GM06990 (cell line): ENCODE measurements around the gene IFI27L1.

Source experiments
- DNase-seq: peaks from one replicate; pipeline ENCODE4 v3.0.0-alpha.2; 2011; ENCODE audit not compliant: insufficient read length; ENCODE audit errors: extremely low read depth
- H3K27me3 ChIP-seq: replicated peaks from 2 replicates; pipeline ENCODE4 v1.6.0; 2011; ENCODE audit warnings: low read length; ENCODE audit not compliant: control insufficient read depth, insufficient read depth
- H3K36me3 ChIP-seq: 2 replicates; pipeline ENCODE4 v1.5.1; 2011; ENCODE audit warnings: low read length; ENCODE audit not compliant: control insufficient read depth, insufficient read depth
- H3K4me3 ChIP-seq: replicated peaks from 2 replicates; pipeline ENCODE4 v1.5.1; 2011; ENCODE audit warnings: low read depth, mild to moderate bottlenecking, control low read depth, low read length
- TF ChIP-seq, protein P1 (sequence below): IDR thresholded peaks from 2 replicates; pipeline ENCODE4 v1.5.1; 2011; ENCODE audit warnings: low read length, control low read depth, mild to moderate bottlenecking, inconsistent platforms; ENCODE audit not compliant: insufficient read depth, poor library complexity, severe bottlenecking

The IFI27L1 gene

DNA sequence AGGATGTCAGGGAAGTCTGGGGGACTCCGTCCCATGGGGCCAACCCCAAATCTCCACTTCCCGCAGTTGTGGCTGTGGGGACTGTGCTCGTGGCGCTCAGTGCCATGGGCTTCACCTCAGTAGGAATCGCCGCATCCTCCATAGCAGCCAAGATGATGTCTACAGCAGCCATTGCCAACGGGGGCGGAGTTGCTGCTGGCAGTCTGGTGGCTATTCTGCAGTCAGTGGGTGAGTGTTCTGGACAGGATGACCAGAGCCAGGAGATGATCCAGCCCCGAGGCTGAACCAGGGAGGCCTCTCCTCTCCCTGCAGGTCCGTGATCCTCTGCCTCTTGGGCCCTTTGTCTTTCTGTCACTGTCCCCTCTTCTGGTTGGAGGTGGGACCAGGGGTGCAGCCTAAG is 20.6 kb downstream of the IFI27L1 start:
- no peak for DNase-seq
- Histone ChIP-seq H3K27me3 (no peaks in the 10 kb centered on the region), H3K4me3 (no peak overlapping the region), H3K36me3 (no peaks in the 10 kb centered on the region)
- TF ChIP-seq, protein P1, sequence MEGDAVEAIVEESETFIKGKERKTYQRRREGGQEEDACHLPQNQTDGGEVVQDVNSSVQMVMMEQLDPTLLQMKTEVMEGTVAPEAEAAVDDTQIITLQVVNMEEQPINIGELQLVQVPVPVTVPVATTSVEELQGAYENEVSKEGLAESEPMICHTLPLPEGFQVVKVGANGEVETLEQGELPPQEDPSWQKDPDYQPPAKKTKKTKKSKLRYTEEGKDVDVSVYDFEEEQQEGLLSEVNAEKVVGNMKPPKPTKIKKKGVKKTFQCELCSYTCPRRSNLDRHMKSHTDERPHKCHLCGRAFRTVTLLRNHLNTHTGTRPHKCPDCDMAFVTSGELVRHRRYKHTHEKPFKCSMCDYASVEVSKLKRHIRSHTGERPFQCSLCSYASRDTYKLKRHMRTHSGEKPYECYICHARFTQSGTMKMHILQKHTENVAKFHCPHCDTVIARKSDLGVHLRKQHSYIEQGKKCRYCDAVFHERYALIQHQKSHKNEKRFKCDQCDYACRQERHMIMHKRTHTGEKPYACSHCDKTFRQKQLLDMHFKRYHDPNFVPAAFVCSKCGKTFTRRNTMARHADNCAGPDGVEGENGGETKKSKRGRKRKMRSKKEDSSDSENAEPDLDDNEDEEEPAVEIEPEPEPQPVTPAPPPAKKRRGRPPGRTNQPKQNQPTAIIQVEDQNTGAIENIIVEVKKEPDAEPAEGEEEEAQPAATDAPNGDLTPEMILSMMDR, result no peak

DNA sequence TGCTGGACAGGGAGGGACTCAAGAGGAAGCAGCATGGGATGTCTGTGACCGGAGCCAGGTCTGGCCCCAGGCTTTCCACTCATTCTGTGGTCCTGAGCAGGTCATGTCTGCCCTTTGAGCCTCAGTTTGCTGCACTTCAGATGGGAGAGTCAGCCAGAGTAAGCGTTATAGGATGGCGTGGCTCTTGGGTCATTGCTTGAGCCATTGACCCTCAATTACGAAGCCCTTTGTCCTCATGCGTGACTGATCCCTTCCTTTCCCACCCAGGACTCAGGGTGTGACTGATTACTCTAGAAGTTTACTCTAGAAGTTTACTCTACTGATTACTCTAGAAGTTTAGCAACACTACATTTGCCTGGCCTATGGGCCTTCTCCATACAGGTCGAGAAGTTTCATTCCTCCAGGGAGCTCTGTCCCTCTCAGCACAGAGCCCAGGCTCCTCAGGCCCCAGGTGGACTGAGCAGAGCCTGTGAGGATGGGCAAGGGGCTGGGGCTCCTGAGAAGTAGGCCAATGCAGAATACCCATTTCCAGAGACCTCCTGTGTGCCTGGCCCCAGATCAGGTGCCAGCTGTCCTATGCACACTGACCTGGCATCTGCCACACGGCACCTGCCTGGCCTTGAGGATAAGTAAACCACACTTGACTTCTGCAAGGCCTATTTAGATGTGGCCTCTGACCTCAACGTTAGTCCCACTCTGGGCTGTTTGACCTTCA is 21.8 kb downstream of the IFI27L1 start:
- no peak for DNase-seq
- no peaks in the 10 kb centered on the region for H3K36me3 ChIP-seq
- H3K4me3 ChIP-seq, result no peak overlapping the region
- TF ChIP-seq, protein P1, result no peak
- H3K27me3 ChIP-seq, result no peaks in the 10 kb centered on the region

DNA sequence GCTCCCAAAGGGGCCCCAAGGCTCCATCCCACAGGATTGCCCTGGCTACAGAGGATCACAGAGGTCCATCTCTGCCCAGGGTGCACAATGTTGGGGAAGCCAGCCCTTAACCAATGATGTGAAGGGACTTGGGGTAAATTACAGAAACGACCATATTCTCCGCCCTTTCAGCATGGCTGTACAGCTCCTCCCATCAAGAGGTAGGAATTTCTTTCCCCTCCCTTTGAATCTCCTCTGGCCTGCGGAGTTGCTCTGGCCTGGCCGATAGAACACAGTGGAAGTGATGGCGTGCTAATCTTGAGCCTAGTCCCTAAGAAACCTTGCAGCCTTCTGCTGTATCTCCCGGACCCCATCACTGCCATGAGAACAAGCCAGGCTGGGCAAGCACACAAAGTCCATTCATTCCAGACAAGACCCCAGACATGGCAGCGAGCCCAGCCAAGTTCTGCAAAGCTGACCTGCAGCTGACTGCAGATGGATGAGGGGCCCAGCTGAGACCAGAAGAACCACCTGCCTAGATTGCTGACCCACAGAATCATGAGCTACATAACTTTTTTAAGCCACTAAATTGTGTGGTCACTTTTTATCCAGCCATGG is 22.5 kb downstream of the IFI27L1 start:
- H3K27me3 ChIP-seq, result no peaks in the 10 kb centered on the region
- H3K36me3 ChIP-seq, result no peaks in the 10 kb centered on the region
- TF ChIP-seq, protein P1, result no peak
- DNase-seq, result no peak
- no peak overlapping the region for H3K4me3 ChIP-seq

DNA sequence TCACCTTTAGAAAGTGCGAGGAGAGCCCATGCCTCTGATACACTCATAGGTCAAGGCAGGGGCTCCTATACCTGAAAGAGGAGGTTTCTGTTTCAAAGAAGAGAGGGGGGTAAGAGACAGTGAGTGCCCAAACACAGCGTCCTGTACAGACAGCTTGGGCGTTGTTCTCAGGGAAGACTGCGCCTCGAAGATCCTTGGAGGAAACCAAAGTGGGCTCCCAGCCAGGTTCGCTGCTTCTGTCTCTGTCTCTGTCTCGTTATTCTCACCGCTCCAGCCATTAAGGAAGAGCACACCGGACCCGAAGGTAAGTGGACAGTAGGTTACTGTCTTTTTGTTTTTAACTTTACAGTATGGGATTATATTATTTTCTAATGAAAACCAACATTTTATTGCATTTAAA is 23.6 kb downstream of the IFI27L1 start:
- no peak overlapping the region for H3K4me3 ChIP-seq
- H3K36me3 ChIP-seq, result no peaks in the 10 kb centered on the region
- TF ChIP-seq, protein P1, result no peak
- DNase-seq, result no peak
- H3K27me3 ChIP-seq, result no peaks in the 10 kb centered on the region

DNA sequence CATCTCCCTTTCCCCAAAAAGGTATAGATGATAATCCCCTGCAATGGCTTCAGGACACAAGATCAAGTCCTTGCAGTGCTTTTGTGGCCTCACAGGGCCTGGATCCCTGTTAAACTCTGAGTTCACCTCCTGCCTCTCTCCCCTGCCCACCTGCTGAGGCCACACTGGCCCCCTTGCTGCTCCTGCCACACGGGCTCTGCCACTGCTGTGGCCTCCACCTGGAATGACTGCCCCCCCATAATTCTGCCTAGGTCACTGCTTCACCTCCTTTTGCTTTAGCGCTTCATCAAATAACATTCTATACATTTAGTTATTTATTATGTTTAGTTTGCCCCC is 28.8 kb downstream of the IFI27L1 start:
- TF ChIP-seq, protein P1, result no peak
- DNase-seq, result no peak
- no peaks in the 10 kb centered on the region for H3K27me3 ChIP-seq
- H3K4me3 ChIP-seq, result no peak overlapping the region
- no peaks in the 10 kb centered on the region for H3K36me3 ChIP-seq
